H1 (cell line): Measurements from ENCODE around the gene MGLL. TPM values are rescaled to one million over a fixed set of nuclear protein-coding genes. Genes with fewer than 3 reads are reported as not detected.

Source experiments
- CTCF ChIA-PET: fragments of 300-600 bp; sonication (Branson Sonifier 250); formaldehyde crosslinking; loops from one replicate; lab custom pipeline; 2021; ENCODE audit not compliant: partially characterized antibody; lab: Charles Lee
- POLR2A ChIA-PET: fragments of 300-600 bp; sonication (Branson Sonifier 250); formaldehyde crosslinking; loops from one replicate; lab custom pipeline; 2021; ENCODE audit warnings: inconsistent platforms; ENCODE audit not compliant: partially characterized antibody; lab: Charles Lee
- DNase-seq, 2 experiments: peaks; one replicate each; pipeline versions ENCODE4 v3.0.0 to v3.0.0-alpha.2; 2010 to 2022; ENCODE audit warnings: low spot score in 2 of 2, low read depth in 1 of 2, mixed read lengths in 1 of 2
- FAIRE-seq: peaks from 2 replicates; lab custom pipeline; 2011; peaks lifted over from hg19 to GRCh38; lab: Jason Lieb, UNC
- H2AFZ ChIP-seq: 2 replicates; pipeline ENCODE4 v1.8.1; 2012; ENCODE audit warnings: low read length, inconsistent platforms
- H2AK5ac ChIP-seq: 2 replicates; pipeline ENCODE4 v1.6.1; 2013; ENCODE audit warnings: low read depth, low read length
- H2BK120ac ChIP-seq: replicated peaks from 2 replicates; pipeline ENCODE3; 2013; ENCODE audit warnings: low read depth, low read length, inconsistent platforms
- H2BK12ac ChIP-seq: 2 replicates; pipeline ENCODE4 v1.6.1; 2013; ENCODE audit warnings: low read depth, low read length
- H2BK15ac ChIP-seq: 2 replicates; pipeline ENCODE4 v1.6.1; 2013; ENCODE audit warnings: low read length
- H2BK20ac ChIP-seq: 2 replicates; pipeline ENCODE4 v1.6.1; 2013; ENCODE audit warnings: low read length
- H2BK5ac ChIP-seq: 2 replicates; pipeline ENCODE4 v1.6.1; 2013; ENCODE audit warnings: low read depth, low read length
- H3K14ac ChIP-seq: 2 replicates; pipeline ENCODE4 v1.6.1; 2013; ENCODE audit warnings: inconsistent platforms; ENCODE audit not compliant: insufficient read length
- H3K18ac ChIP-seq: 2 replicates; pipeline ENCODE4 v1.6.1; 2013; ENCODE audit warnings: low read length; ENCODE audit errors: extremely low read depth
- H3K23ac ChIP-seq: 2 replicates; pipeline ENCODE4 v1.6.1; 2013; ENCODE audit warnings: inconsistent platforms; ENCODE audit not compliant: insufficient read length
- H3K23me2 ChIP-seq: 2 replicates; pipeline ENCODE4 v1.6.1; 2013; ENCODE audit warnings: low read depth, low read length
- H3K27ac ChIP-seq: 2 replicates; pipeline ENCODE4 v1.6.1; 2011; ENCODE audit warnings: low read depth, low read length, inconsistent platforms
- H3K27me3 ChIP-seq, 4 experiments: replicated peaks in 1 of 4; 1 replicate in 1 of 4; 2 replicates in 3 of 4; pipeline versions ENCODE4 v1.6.1 to v1.8.1; 2011 to 2013; ENCODE audit warnings: low read length in 3 of 4, mild to moderate bottlenecking in 3 of 4, inconsistent platforms in 2 of 4, mixed read lengths in 2 of 4, moderate library complexity in 1 of 4; ENCODE audit not compliant: control insufficient read depth in 3 of 4, insufficient read depth in 3 of 4; ENCODE audit errors: extremely low read depth in 1 of 4
- H3K36me3 ChIP-seq, 4 experiments: 2 replicates each; pipeline versions ENCODE4 v1.6.1 to v1.8.1; 2011 to 2013; ENCODE audit warnings: mild to moderate bottlenecking in 4 of 4, low read length in 3 of 4, moderate library complexity in 2 of 4, control low read depth in 1 of 4, inconsistent platforms in 1 of 4; ENCODE audit not compliant: insufficient read depth in 4 of 4, control insufficient read depth in 2 of 4
- H3K4ac ChIP-seq: replicated peaks from 2 replicates; pipeline ENCODE3; 2013; ENCODE audit warnings: low read length, low read depth, mixed read lengths, inconsistent platforms; ENCODE audit not compliant: insufficient read length
- H3K4me1 ChIP-seq, 4 experiments: replicated peaks in 1 of 4; 1 replicate in 1 of 4; 2 replicates in 3 of 4; pipeline versions ENCODE4 v1.6.1 to v1.8.1; 2011 to 2013; ENCODE audit warnings: low read length in 3 of 4, inconsistent platforms in 2 of 4, mixed read lengths in 1 of 4; ENCODE audit not compliant: insufficient read depth in 4 of 4, control insufficient read depth in 3 of 4
- H3K4me2 ChIP-seq, 2 experiments: 2 replicates each; pipeline versions ENCODE4 v1.6.1 to v1.8.1; 2011 to 2013; ENCODE audit warnings: low read depth in 2 of 2, low read length in 2 of 2, control low read depth in 1 of 2, inconsistent platforms in 1 of 2, mild to moderate bottlenecking in 1 of 2; ENCODE audit not compliant: insufficient read depth in 1 of 2
- H3K4me3 ChIP-seq, 4 experiments: fragments of 200-600, 300-600 bp in 1 of 4; sonication (generic), shearing (Covaris generic), sonication (Bioruptor Twin) in 1 of 4; 2 replicates each; pipeline versions ENCODE4 v1.5.1 to v1.8.1; 2011 to 2016; ENCODE audit warnings: low read length in 4 of 4, low read depth in 3 of 4, control low read depth in 2 of 4, inconsistent platforms in 2 of 4, mild to moderate bottlenecking in 2 of 4, mixed read lengths in 1 of 4, moderate library complexity in 1 of 4; ENCODE audit not compliant: insufficient read depth in 2 of 4; ENCODE audit errors: extremely low read depth in 1 of 4
- H3K56ac ChIP-seq: replicated peaks from 2 replicates; pipeline ENCODE3; 2013; ENCODE audit warnings: low read depth, mild to moderate bottlenecking, mixed read lengths, low read length, inconsistent platforms; ENCODE audit not compliant: insufficient read length
- H3K79me1 ChIP-seq: 2 replicates; pipeline ENCODE4 v1.6.1; 2013; ENCODE audit warnings: low read depth, low read length, control low read depth
- H3K79me2 ChIP-seq, 2 experiments: 2 replicates each; pipeline versions ENCODE4 v1.6.1 to v1.8.1; 2012 to 2013; ENCODE audit warnings: low read length in 2 of 2, mild to moderate bottlenecking in 2 of 2, inconsistent platforms in 1 of 2; ENCODE audit not compliant: insufficient read depth in 2 of 2, control insufficient read depth in 1 of 2
- H3K9ac ChIP-seq, 4 experiments: replicated peaks in 1 of 4; 1 replicate in 1 of 4; 2 replicates in 3 of 4; pipeline versions ENCODE4 v1.6.1 to v1.8.1; 2011 to 2013; ENCODE audit warnings: low read depth in 3 of 4, low read length in 3 of 4, control low read depth in 2 of 4, mild to moderate bottlenecking in 2 of 4, moderate library complexity in 2 of 4, inconsistent platforms in 1 of 4; ENCODE audit errors: extremely low read depth in 1 of 4
- H3K9me3 ChIP-seq, 2 experiments: 2 replicates each; pipeline versions ENCODE4 v1.6.1 to v1.8.1; 2012 to 2013; ENCODE audit warnings: mild to moderate bottlenecking in 2 of 2, moderate library complexity in 2 of 2, control low read depth in 1 of 2, inconsistent platforms in 1 of 2, low read depth in 1 of 2, low read length in 1 of 2, mixed read lengths in 1 of 2; ENCODE audit not compliant: insufficient read depth in 2 of 2
- H4K20me1 ChIP-seq, 2 experiments: replicated peaks in 1 of 2; 2 replicates each; pipeline versions ENCODE3 to v1.8.1; 2011 to 2013; ENCODE audit warnings: inconsistent platforms in 2 of 2, low read length in 2 of 2, mild to moderate bottlenecking in 1 of 2; ENCODE audit not compliant: insufficient read depth in 2 of 2, control insufficient read depth in 1 of 2
- H4K5ac ChIP-seq: 2 replicates; pipeline ENCODE4 v1.6.1; 2013; ENCODE audit warnings: low read length, low read depth, mixed read lengths, inconsistent platforms; ENCODE audit not compliant: insufficient read length
- H4K8ac ChIP-seq: 2 replicates; pipeline ENCODE4 v1.8.0; 2013; ENCODE audit warnings: mild to moderate bottlenecking, moderate library complexity, low read length, inconsistent platforms; ENCODE audit not compliant: insufficient read depth; ENCODE audit errors: extremely low read depth
- H4K91ac ChIP-seq: replicated peaks from 2 replicates; pipeline ENCODE3; 2013; ENCODE audit warnings: low read length, mixed read lengths, inconsistent platforms; ENCODE audit not compliant: insufficient read length
- ATF3 ChIP-seq: IDR thresholded peaks from 2 replicates; pipeline ENCODE4 v1.6.1; 2011; ENCODE audit warnings: low read depth, mild to moderate bottlenecking, low read length; ENCODE audit not compliant: insufficient read depth
- BCL11A ChIP-seq, 2 experiments: IDR thresholded peaks; one replicate each; pipeline ENCODE4 v1.6.1; 2011; ENCODE audit warnings: low read depth in 2 of 2, low read length in 2 of 2, mild to moderate bottlenecking in 2 of 2
- CTBP2 ChIP-seq: IDR thresholded peaks from 2 replicates; pipeline ENCODE4 v1.7.0; 2011; ENCODE audit warnings: borderline replicate concordance, mild to moderate bottlenecking, moderate library complexity, mixed read lengths, low read length; ENCODE audit not compliant: insufficient read depth, insufficient read length
- HDAC6 ChIP-seq: IDR thresholded peaks from one replicate; pipeline ENCODE4 v1.7.1; 2012; ENCODE audit warnings: low read depth, mild to moderate bottlenecking, inconsistent platforms, low read length, moderate library complexity
- NANOG ChIP-seq: IDR thresholded peaks from 2 replicates; pipeline ENCODE4 v1.6.1; 2011; ENCODE audit warnings: low read length, low read depth, mild to moderate bottlenecking, inconsistent platforms; ENCODE audit not compliant: insufficient read depth, poor library complexity, severe bottlenecking
- TEAD4 ChIP-seq: IDR thresholded peaks from 2 replicates; pipeline ENCODE4 v1.6.1; 2012; ENCODE audit warnings: low read depth, low read length, inconsistent platforms, mixed read lengths
- WGBS, 2 experiments: shearing (Covaris generic) in 1 of 2; methylation state at CpG; one replicate each; pipeline versions ENCODE4 v1.1.6 to v1.1.7; 2013 to 2015; ENCODE audit warnings: low lambda C conversion rate in 2 of 2, mixed read lengths in 2 of 2, inconsistent platforms in 1 of 2, low coverage in 1 of 2, missing lambda C conversion rate in 1 of 2; ENCODE audit not compliant: insufficient replicate concordance in 2 of 2, insufficient coverage in 1 of 2, insufficient read length in 1 of 2; ENCODE audit errors: extremely low coverage in 1 of 2, missing lambda C conversion rate in 1 of 2; 5-methylcytosine and 5-hydroxymethylcytosine counted together
- polyA plus RNA-seq, 7 experiments: library from polyadenylated mRNA; depleted of rRNA in 3 of 7; stranded (reverse) in 5 of 7; unstranded in 2 of 7; fragments of >200 nt in 5 of 7; fragments of 200-250 nt in 2 of 7; gene quantifications; 1 replicate in 5 of 7; 2 replicates in 1 of 7; 4 replicates in 1 of 7; pipeline versions ENCODE4 v1.2.1 to v1.2.3, GENCODE V29; 2011 to 2013; ENCODE audit warnings: missing spikeins in 2 of 7, mixed read lengths in 2 of 7
- total RNA-seq: library from RNA; stranded (reverse); fragmentation: NEBNext Ultra II Directional; extraction: Animal tissue kit (Norgen Biotek cat#: 25700); gene quantifications from 2 replicates; pipeline ENCODE4 v1.2.1, GENCODE V29; 2021

Gene MGLL
- total and polyA plus RNA-seq, 2 of the 8 experiments (the other 6 are each of a cell fraction or from before 2014, with no cell fraction given) = 0.05 to 0.34 TPM

- Histone ChIP-seq H3K4ac (no peak overlapping the region), H3K18ac (peak overlapping the region; percentile 38; the same call in 1 of the 2 replicates), H3K14ac (no peak overlapping the region), H3K56ac (no peak overlapping the region), H3K79me1 (no peaks in the 10 kb centered on the region), H3K79me2 (no peaks in the 10 kb centered on the region), H4K91ac (no peak overlapping the region), H2BK5ac (no peak overlapping the region), H3K4me1 (no peaks in the 10 kb centered on the region; a peak in 1 of 7 replicates), H3K23ac (no peak overlapping the region), H4K20me1 (no peaks in the 10 kb centered on the region), H2BK12ac (0 out of 2 replicates have a peak overlapping the region, but pooled peaks have one; percentile 39), H3K27me3 (no peaks in the 10 kb centered on the region), H3K36me3 (no peaks in the 10 kb centered on the region), H3K9ac (no peak overlapping the region), H2BK15ac (no peak overlapping the region), H3K23me2 (no peaks in the 10 kb centered on the region; the same call in 1 of the 2 replicates), H2BK120ac (no peak overlapping the region), H4K8ac (no peak overlapping the region), H3K27ac (no peak overlapping the region), H2AFZ (peak overlapping the region; percentile 82; the same call in 1 of the 2 replicates), H2BK20ac (no peak overlapping the region), H3K9me3 (peaks cover 0 to 5% of the 10 kb centered on the region in 2 experiments; a peak in 1 of 4 replicates), H4K5ac (no peak overlapping the region), H3K4me3 (no peak overlapping the region), H3K4me2 (no peak overlapping the region), H2AK5ac (no peak overlapping the region)
- CTCF ChIA-PET = no interaction called here
- FAIRE-seq (no peak), DNase-seq (no peak)
- TF ChIP-seq TEAD4 (no peak), NANOG (no peak), CTBP2 (no peak), BCL11A (IDR thresholded peaks at IDR 0.05; ENCODE audit: low read depth in 2 of 2, low read length in 2 of 2) (no peak), HDAC6 (no peak), ATF3 (no peak)
- 83% methylated on average over 17 of the region's 17 CpGs; no CpG with 5 or more reads in 1 of the 2 experiments for WGBS, 2 experiments
- POLR2A ChIA-PET = interaction anchor here (0.8 kb wide), 1 partner anchor 11 kb away, joined by 3 read pairs; no protein-coding TSS in a partner anchor
These were observed 46.8 kb downstream of the MGLL start for GRCh38 chr3:127775398-127776109.
